HCT116 (cell line): ENCODE measurements around the gene ASIC1. TPM values are rescaled to one million over a fixed set of nuclear protein-coding genes. Genes with fewer than 3 reads are reported as not detected.

Experiments
- ATAC-seq: fragments of 200-7000 bp; cut with Tn5 transposase; 2 replicates; pipeline ENCODE4 v1.9.1; 2020; ENCODE audit warnings: mild to moderate bottlenecking, moderate library complexity
- BruUV-seq: library from RNA; stranded (reverse); fragments of 400-500 nt; replicated peaks from 2 replicates; lab custom pipeline; 2021; lab: Mats Ljungman, UMichigan
- CTCF ChIA-PET: fragments of 300-600 bp; sonication (Branson Sonifier 250); formaldehyde crosslinking; loops from one replicate; lab custom pipeline; 2021; ENCODE audit warnings: antibody characterized with exemption; lab: Charles Lee
- POLR2A ChIA-PET: fragments of 300-600, 350-600 bp; sonication (Branson Sonifier 250); formaldehyde crosslinking; loops from one replicate; lab custom pipeline; 2021; ENCODE audit warnings: antibody characterized with exemption; lab: Charles Lee
- RAD21 ChIA-PET, 2 experiments: fragments of 300-600 bp; sonication (Branson Sonifier 250); formaldehyde crosslinking; loops; one replicate each; lab custom pipeline; 2023; ENCODE audit warnings: low total read pairs in 2 of 2; ENCODE audit not compliant: uncharacterized antibody in 2 of 2, unreplicated experiment in 2 of 2, low non-redundant PET in 1 of 2; lab: Charles Lee
- DNase-seq: peaks from one replicate; pipeline ENCODE4 v3.0.0-alpha.2; 2010; ENCODE audit warnings: low read depth, low spot score
- H2AFZ ChIP-seq: fragments of 200-600 bp; shearing (Covaris generic), sonication (generic); 2 replicates; pipeline ENCODE4 v1.6.1; 2017; ENCODE audit warnings: low read depth, mixed run types, mixed read lengths, antibody characterized with exemption, low read length; ENCODE audit not compliant: poor library complexity, severe bottlenecking
- H3K27ac ChIP-seq: 2 replicates; pipeline ENCODE4 v1.5.1; 2012; ENCODE audit warnings: low read depth, low read length
- H3K27me3 ChIP-seq: fragments of 200-600 bp; sonication (generic); 2 replicates; pipeline ENCODE4 v1.6.1; 2016; ENCODE audit warnings: mixed run types, low read length, mixed read lengths; ENCODE audit not compliant: insufficient read depth
- H3K36me3 ChIP-seq, 2 experiments: fragments of 200-500 bp in 1 of 2; fragments of 200-600 bp in 1 of 2; sonication (Bioruptor generic) in 1 of 2; sonication (generic) in 1 of 2; 2 replicates each; pipeline versions ENCODE4 v1.5.1 to v1.6.1; 2014 to 2016; ENCODE audit warnings: low read length in 2 of 2, inconsistent platforms in 1 of 2, mixed read lengths in 1 of 2, mixed run types in 1 of 2; ENCODE audit not compliant: insufficient read depth in 2 of 2, control insufficient read depth in 1 of 2
- H3K4me1 ChIP-seq, 2 experiments: fragments of 200-600 bp in 1 of 2; sonication (generic) in 1 of 2; 2 replicates each; pipeline versions ENCODE4 v1.5.1 to v1.6.1; 2012 to 2017; ENCODE audit warnings: low read length in 2 of 2, inconsistent platforms in 1 of 2, mild to moderate bottlenecking in 1 of 2, mixed read lengths in 1 of 2, mixed run types in 1 of 2, moderate library complexity in 1 of 2; ENCODE audit not compliant: insufficient read depth in 2 of 2, control insufficient read depth in 1 of 2
- H3K4me2 ChIP-seq: fragments of 200-600 bp; sonication (generic); 2 replicates; pipeline ENCODE4 v1.6.1; 2017; ENCODE audit warnings: mixed run types, low read length, mixed read lengths
- H3K4me3 ChIP-seq, 2 experiments: fragments of 200-600 bp in 1 of 2; sonication (generic) in 1 of 2; replicated peaks in 1 of 2; 2 replicates each; pipeline ENCODE4 v1.5.1; 2011 to 2016; ENCODE audit warnings: low read length in 2 of 2, control low read depth in 1 of 2, low read depth in 1 of 2, mild to moderate bottlenecking in 1 of 2, mixed read lengths in 1 of 2, mixed run types in 1 of 2
- H3K79me2 ChIP-seq: fragments of 200-600 bp; sonication (generic); 2 replicates; pipeline ENCODE4 v1.6.1; 2017; ENCODE audit warnings: mild to moderate bottlenecking, mixed run types, low read length, moderate library complexity, mixed read lengths; ENCODE audit not compliant: insufficient read depth
- H3K9ac ChIP-seq: fragments of 200-600 bp; sonication (generic); 2 replicates; pipeline ENCODE4 v1.6.1; 2016; ENCODE audit warnings: low read length, mixed read lengths
- H3K9me2 ChIP-seq: fragments of 200-600 bp; sonication (generic), shearing (Covaris generic); 2 replicates; pipeline ENCODE4 v1.6.1; 2017; ENCODE audit warnings: mixed run types, mild to moderate bottlenecking, moderate library complexity; ENCODE audit not compliant: insufficient read depth
- H3K9me3 ChIP-seq, 2 experiments: fragments of 200-500 bp in 1 of 2; fragments of 200-600 bp in 1 of 2; sonication (Bioruptor generic) in 1 of 2; sonication (generic) in 1 of 2; 2 replicates each; pipeline ENCODE4 v1.6.1; 2014 to 2017; ENCODE audit warnings: low read length in 2 of 2, mixed read lengths in 2 of 2, inconsistent platforms in 1 of 2, low read depth in 1 of 2, mild to moderate bottlenecking in 1 of 2, mixed run types in 1 of 2, moderate library complexity in 1 of 2; ENCODE audit not compliant: control insufficient read depth in 1 of 2, insufficient read depth in 1 of 2
- H4K20me1 ChIP-seq: fragments of 200-600 bp; sonication (generic), shearing (Covaris generic); 2 replicates; pipeline ENCODE4 v1.6.1; 2017; ENCODE audit warnings: mixed run types, mild to moderate bottlenecking, moderate library complexity; ENCODE audit not compliant: insufficient read depth
- EGR1 ChIP-seq: IDR thresholded peaks from 2 replicates; pipeline ENCODE4 v1.6.1; 2012; ENCODE audit warnings: low read depth
- EZH2 ChIP-seq: fragments of 200-600 bp; sonication (generic); IDR thresholded peaks from 2 replicates; pipeline ENCODE4 v1.6.1; 2017; ENCODE audit warnings: antibody characterized with exemption, mixed run types
- SIN3A ChIP-seq: IDR thresholded peaks from 2 replicates; pipeline ENCODE4 v1.6.1; 2012; ENCODE audit warnings: low read depth
- TCF7L2 ChIP-seq: IDR thresholded peaks from 2 replicates; pipeline ENCODE4 v1.7.0; 2011; ENCODE audit warnings: borderline replicate concordance, inconsistent platforms; ENCODE audit not compliant: insufficient read depth, insufficient read length; ENCODE audit errors: extremely low read depth
- YY1 ChIP-seq: IDR thresholded peaks from 2 replicates; pipeline ENCODE4 v1.6.1; 2011; ENCODE audit warnings: low read length, low read depth, moderate library complexity, mild to moderate bottlenecking; ENCODE audit not compliant: insufficient replicate concordance; ENCODE audit errors: extremely low read depth
- intact Hi-C: fragments of 100-400 bp; cut with micrococcal nuclease; formaldehyde crosslinking; loops from 2 replicates; pipeline ENCODE4 v1.10.0; 2022
- total RNA-seq: library from RNA; stranded (reverse); gene quantifications from one replicate; pipeline ENCODE4 v1.2.1, GENCODE V29; 2021; ENCODE audit not compliant: unreplicated experiment
- TF ChIP-seq, protein P1 (sequence below): IDR thresholded peaks from 2 replicates; pipeline ENCODE4 v1.6.1; 2012
- TF ChIP-seq, protein P2 (sequence below): IDR thresholded peaks from 2 replicates; pipeline ENCODE4 v1.6.1; 2012

The ASIC1 gene
- total RNA-seq, 1 experiment from 2014 or later = 28.9 TPM

DNA sequence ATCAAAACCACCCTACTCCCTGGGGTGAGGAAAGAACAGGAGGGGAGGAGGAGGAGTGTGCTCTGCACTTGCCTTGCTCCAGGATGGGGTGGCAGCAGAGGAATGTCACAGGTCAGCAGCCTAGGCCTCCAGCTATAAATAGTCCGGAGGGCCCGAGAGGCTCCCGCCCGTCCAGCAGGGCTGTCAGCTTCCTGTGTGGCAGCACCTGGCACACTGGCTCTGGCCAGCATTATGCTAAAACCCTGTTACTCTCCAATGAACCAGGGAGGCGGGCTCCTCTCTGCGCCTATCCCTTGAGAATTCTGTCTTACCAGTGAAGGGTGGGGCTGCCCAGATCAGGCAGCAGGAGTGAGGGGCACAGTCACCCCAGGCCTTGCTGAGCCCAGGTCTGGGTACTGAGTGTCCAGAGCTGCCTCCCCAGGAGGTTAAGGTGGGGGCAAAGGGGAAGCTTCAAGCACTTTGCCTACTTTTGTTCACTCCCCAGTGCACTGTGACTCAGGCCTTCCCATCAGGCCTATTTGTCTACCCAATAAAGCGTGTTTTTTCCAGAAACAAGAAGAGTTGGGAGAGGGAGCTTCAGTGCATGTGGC, 53.5 kb downstream of the ASIC1 start:
- no TSS peak for BruUV-seq
- POLR2A ChIA-PET = interaction anchor here (0.9 to 2.8 kb wide), 4 partner anchors 9 to 114 kb away, joined by 3 to 20 read pairs (median 6); partner anchors contain the start of gene SMARCD1
- peak overlapping the region; percentile 64 for H3K4me2 ChIP-seq
- RAD21 ChIA-PET = interaction anchor here (1.1 to 1.7 kb wide), 4 partner anchors 26 to 204 kb away, joined by 3 to 6 read pairs (median 4); partner anchors contain the start of genes CERS5 (in 1 of the 2) and SMARCD1 (in 1 of the 2)
- no peaks in the 10 kb centered on the region for H3K36me3 ChIP-seq
- intact Hi-C loops = loop anchor here (2.0 to 5.0 kb wide), 2 partner anchors 56 to 201 kb away; partner anchors contain the start of gene CERS5
- peak overlapping the region in 1 of 2 experiments; percentile 36; a peak in 1 of 4 replicates for H3K4me3 ChIP-seq
- H3K27ac ChIP-seq = peak overlapping the region; percentile 21
- no peaks in the 10 kb centered on the region for H3K9me3 ChIP-seq
- no peaks in the 10 kb centered on the region for H3K27me3 ChIP-seq
- peaks cover 20 to 22% of the 10 kb centered on the region in 2 experiments for H3K4me1 ChIP-seq
- ATAC-seq = no peak
- CTCF ChIA-PET = interaction anchor here (0.8 to 3.8 kb wide), 23 partner anchors 7 to 814 kb away, joined by 3 to 33 read pairs (median 5); partner anchors contain the start of genes CERS5, GPD1 and SMARCD1
- peak overlapping the region; percentile 33 for H3K9ac ChIP-seq
- no peaks in the 10 kb centered on the region for H4K20me1 ChIP-seq
- no peak for TF ChIP-seq TCF7L2
- TF ChIP-seq, protein P1, sequence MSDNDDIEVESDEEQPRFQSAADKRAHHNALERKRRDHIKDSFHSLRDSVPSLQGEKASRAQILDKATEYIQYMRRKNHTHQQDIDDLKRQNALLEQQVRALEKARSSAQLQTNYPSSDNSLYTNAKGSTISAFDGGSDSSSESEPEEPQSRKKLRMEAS = no peak
- H2AFZ ChIP-seq = no peak overlapping the region
- no peaks in the 10 kb centered on the region for H3K9me2 ChIP-seq
- peaks cover 30% of the 10 kb centered on the region for H3K79me2 ChIP-seq
- no peak for DNase-seq

DNA sequence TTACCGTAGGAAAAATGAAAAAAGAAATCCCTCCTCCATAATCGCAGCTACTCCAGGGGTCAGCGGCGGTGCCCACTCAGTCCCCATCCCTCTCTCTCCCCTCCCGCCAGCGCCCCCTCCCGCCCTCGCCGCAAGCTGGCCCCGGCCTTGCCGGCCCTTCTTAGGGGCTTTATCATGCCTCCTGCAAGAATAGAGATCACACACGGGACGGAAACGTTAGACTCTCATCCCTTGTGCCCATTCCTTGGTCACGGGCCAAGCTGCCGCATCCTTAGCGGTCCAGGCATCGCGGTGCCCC, 53.9 kb downstream of the ASIC1 start:
- CTCF ChIA-PET = interaction anchor here (0.7 to 3.8 kb wide), 28 partner anchors 8 to 813 kb away, joined by 3 to 33 read pairs (median 4); partner anchors contain the start of genes CERS5, GPD1 and SMARCD1
- RAD21 ChIA-PET = interaction anchor here (0.5 to 1.7 kb wide), 5 partner anchors 27 to 203 kb away, joined by 3 to 6 read pairs (median 4); partner anchors contain the start of genes CERS5 (in 1 of the 2) and SMARCD1 (in 1 of the 2)
- Histone ChIP-seq H3K4me1 (peaks cover 20 to 22% of the 10 kb centered on the region in 2 experiments), H3K27ac (no peak overlapping the region), H2AFZ (no peak overlapping the region), H3K9me3 (no peaks in the 10 kb centered on the region), H3K4me3 (peak overlapping the region; percentile 15 to 36), H3K36me3 (no peaks in the 10 kb centered on the region), H3K27me3 (no peaks in the 10 kb centered on the region), H3K4me2 (peak overlapping the region; percentile 64), H3K9ac (no peak overlapping the region), H4K20me1 (no peaks in the 10 kb centered on the region), H3K79me2 (peaks cover 35% of the 10 kb centered on the region), H3K9me2 (no peaks in the 10 kb centered on the region)
- BruUV-seq = no TSS peak
- intact Hi-C loops = loop anchor here (2.0 to 5.0 kb wide), 2 partner anchors 55 to 201 kb away; partner anchors contain the start of gene CERS5
- DNase-seq (no peak), ATAC-seq (no peak)
- POLR2A ChIA-PET = interaction anchor here (0.8 to 2.8 kb wide), 10 partner anchors 10 to 370 kb away, joined by 3 to 20 read pairs (median 4); partner anchors contain the start of genes CERS5, SMARCD1 and TMBIM6
- TF ChIP-seq, protein P2, sequence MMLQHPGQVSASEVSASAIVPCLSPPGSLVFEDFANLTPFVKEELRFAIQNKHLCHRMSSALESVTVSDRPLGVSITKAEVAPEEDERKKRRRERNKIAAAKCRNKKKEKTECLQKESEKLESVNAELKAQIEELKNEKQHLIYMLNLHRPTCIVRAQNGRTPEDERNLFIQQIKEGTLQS = no peak
- TF ChIP-seq EGR1 = no peak
- no peak for TF ChIP-seq YY1
- TF ChIP-seq EZH2 = no peak
- TF ChIP-seq SIN3A = no peak
